WTC11 (cell line): ENCODE results near the gene TAS2R16. TPM values are rescaled to one million over a fixed set of nuclear protein-coding genes. Genes with fewer than 3 reads are reported as not detected.

Source experiments
- ATAC-seq: fragments of 200-7000 bp; cut with Tn5 transposase; 2 replicates; pipeline ENCODE4 v1.10.0; 2021; ENCODE audit warnings: mild to moderate bottlenecking, moderate library complexity
- CTCF ChIA-PET: fragments of 300-600 bp; sonication (Branson Sonifier 250); formaldehyde crosslinking; loops from one replicate; lab custom pipeline; 2021; ENCODE audit warnings: antibody characterized with exemption; lab: Charles Lee
- POLR2A ChIA-PET: fragments of 350-600 bp; sonication (Branson Sonifier 250); formaldehyde crosslinking; loops from one replicate; lab custom pipeline; 2021; ENCODE audit warnings: antibody characterized with exemption; lab: Charles Lee
- DNase-seq: peaks from one replicate; pipeline ENCODE4 v3.0.0; 2021; ENCODE audit warnings: low spot score
- H3K27ac Mint-ChIP-seq: 2 replicates; pipeline ENCODE4 v1.8.0; 2021; ENCODE audit warnings: mixed read lengths
- H3K27me3 Mint-ChIP-seq: 2 replicates; pipeline ENCODE4 v1.8.0; 2021; ENCODE audit warnings: low read depth, mild to moderate bottlenecking, moderate library complexity, mixed read lengths
- H3K36me3 Mint-ChIP-seq: 2 replicates; pipeline ENCODE4 v1.8.0; 2021; ENCODE audit warnings: mixed read lengths
- H3K4me1 Mint-ChIP-seq: 2 replicates; pipeline ENCODE4 v1.8.0; 2022; ENCODE audit warnings: mixed read lengths
- H3K4me3 Mint-ChIP-seq: 2 replicates; pipeline ENCODE4 v1.8.0; 2021; ENCODE audit warnings: mild to moderate bottlenecking, moderate library complexity, mixed read lengths
- H3K9me3 Mint-ChIP-seq: 2 replicates; pipeline ENCODE4 v1.8.0; 2021; ENCODE audit warnings: mixed read lengths
- CBFB ChIP-seq: sonication (generic); formaldehyde crosslinking; IDR thresholded peaks from 2 replicates; pipeline ENCODE4 v1.8.1; 2022; ENCODE audit warnings: mild to moderate bottlenecking, low read depth, missing genetic modification reagents
- CREB1 ChIP-seq: sonication (generic); formaldehyde crosslinking; IDR thresholded peaks from 2 replicates; pipeline ENCODE4 v1.8.0; 2023; ENCODE audit warnings: mild to moderate bottlenecking, missing genetic modification reagents
- CREM ChIP-seq: sonication (generic); formaldehyde crosslinking; IDR thresholded peaks from 2 replicates; pipeline ENCODE4 v1.8.1; 2022; ENCODE audit warnings: mild to moderate bottlenecking, missing genetic modification reagents, moderate library complexity
- ETV6 ChIP-seq: sonication (generic); formaldehyde crosslinking; IDR thresholded peaks from 2 replicates; pipeline ENCODE4 v1.8.1; 2022; ENCODE audit warnings: mild to moderate bottlenecking, missing genetic modification reagents
- FOXK1 ChIP-seq: sonication (generic); formaldehyde crosslinking; IDR thresholded peaks from 2 replicates; pipeline ENCODE4 v1.8.0; 2022; ENCODE audit warnings: mild to moderate bottlenecking, moderate library complexity, missing genetic modification reagents
- JUN ChIP-seq: sonication (generic); formaldehyde crosslinking; IDR thresholded peaks from 2 replicates; pipeline ENCODE4 v1.8.0; 2023; ENCODE audit warnings: mild to moderate bottlenecking, missing genetic modification reagents
- MYBL2 ChIP-seq: sonication (generic); formaldehyde crosslinking; IDR thresholded peaks from 2 replicates; pipeline ENCODE4 v1.8.1; 2023; ENCODE audit warnings: mild to moderate bottlenecking, moderate library complexity, missing genetic modification reagents
- NR2C2 ChIP-seq: sonication (generic); formaldehyde crosslinking; IDR thresholded peaks from 2 replicates; pipeline ENCODE4 v1.8.0; 2022; ENCODE audit warnings: mild to moderate bottlenecking, missing genetic modification reagents
- RELA ChIP-seq: sonication (generic); formaldehyde crosslinking; IDR thresholded peaks from 2 replicates; pipeline ENCODE4 v1.8.1; 2022; ENCODE audit warnings: missing genetic modification reagents, mild to moderate bottlenecking, borderline replicate concordance
- RORB ChIP-seq: fragments of 250-450 bp; sonication (Bioruptor Pico); IDR thresholded peaks from 2 replicates; pipeline ENCODE4 v1.9.0; 2021; ENCODE audit warnings: mild to moderate bottlenecking
- SMAD3 ChIP-seq: sonication (generic); formaldehyde crosslinking; IDR thresholded peaks from 2 replicates; pipeline ENCODE4 v1.8.0; 2022; ENCODE audit warnings: missing genetic modification reagents, mild to moderate bottlenecking, borderline replicate concordance
- SOX15 ChIP-seq: fragments of 250-450 bp; sonication (Bioruptor Pico); IDR thresholded peaks from 2 replicates; pipeline ENCODE4 v1.9.0; 2021; ENCODE audit warnings: mild to moderate bottlenecking
- TCF7 ChIP-seq: sonication (generic); formaldehyde crosslinking; IDR thresholded peaks from 2 replicates; pipeline ENCODE4 v1.8.0; 2022; ENCODE audit warnings: mild to moderate bottlenecking, low read depth, missing genetic modification reagents, moderate library complexity
- TEAD4 ChIP-seq: sonication (generic); formaldehyde crosslinking; IDR thresholded peaks from 2 replicates; pipeline ENCODE4 v1.8.0; 2022; ENCODE audit warnings: mild to moderate bottlenecking, missing genetic modification reagents
- ZNF121 ChIP-seq: sonication (generic); formaldehyde crosslinking; IDR thresholded peaks from 2 replicates; pipeline ENCODE4 v1.8.0; 2023; ENCODE audit warnings: missing genetic modification reagents
- total RNA-seq: library from RNA; stranded (reverse); gene quantifications from 3 replicates; pipeline ENCODE4 v1.2.3, GENCODE V29; 2021
- TF ChIP-seq, protein P1 (sequence below): sonication (generic); formaldehyde crosslinking; IDR thresholded peaks from 2 replicates; pipeline ENCODE4 v1.8.1; 2023; ENCODE audit warnings: mild to moderate bottlenecking, missing genetic modification reagents, borderline replicate concordance
- TF ChIP-seq, protein P2 (sequence below): fragments of 200-600 bp; IDR thresholded peaks from 2 replicates; pipeline ENCODE4 v1.8.0; 2022; ENCODE audit warnings: antibody characterized with exemption
- TF ChIP-seq, protein P3 (sequence below): sonication (generic); formaldehyde crosslinking; IDR thresholded peaks from 2 replicates; pipeline ENCODE4 v1.8.0; 2022; ENCODE audit warnings: missing genetic modification reagents
- TF ChIP-seq, protein P4 (sequence below): sonication (generic); formaldehyde crosslinking; IDR thresholded peaks from 2 replicates; pipeline ENCODE4 v1.8.0; 2022; ENCODE audit warnings: mild to moderate bottlenecking, missing genetic modification reagents
- TF ChIP-seq, protein P5 (sequence below): sonication (generic); formaldehyde crosslinking; IDR thresholded peaks from 2 replicates; pipeline ENCODE4 v1.8.1; 2023; ENCODE audit warnings: mild to moderate bottlenecking, missing genetic modification reagents, moderate library complexity
- TF ChIP-seq, protein P6 (sequence below): sonication (generic); formaldehyde crosslinking; IDR thresholded peaks from 2 replicates; pipeline ENCODE4 v1.8.1; 2022; ENCODE audit warnings: mild to moderate bottlenecking, missing genetic modification reagents, moderate library complexity, borderline replicate concordance

TAS2R16 gene
- total RNA-seq, 1 experiment from 2014 or later, result not detected

DNA sequence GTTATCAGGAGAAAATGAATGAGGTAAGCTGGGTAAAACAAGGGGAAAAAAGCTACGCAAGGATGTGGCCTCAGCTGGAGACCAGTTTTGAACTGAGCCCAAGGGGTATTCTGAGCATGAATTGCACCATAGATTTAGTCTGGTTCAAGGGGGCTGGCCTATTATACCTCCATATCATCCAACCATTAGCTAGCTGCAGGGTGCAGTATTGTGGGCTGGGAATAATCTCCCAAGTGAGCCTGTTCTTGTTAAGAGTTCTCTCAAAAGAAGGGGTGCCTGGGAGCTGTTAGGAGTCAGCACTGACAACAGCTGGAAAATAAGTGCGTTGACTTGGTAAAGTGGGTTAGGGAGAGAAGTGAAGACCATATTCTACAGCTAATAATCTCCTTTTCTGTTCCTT is 8.0 kb downstream of the TAS2R16 start:
- Mint-ChIP-seq H3K4me1 (peaks cover 17% of the 10 kb centered on the region), H3K27me3 (no peaks in the 10 kb centered on the region), H3K36me3 (no peaks in the 10 kb centered on the region), H3K27ac (no peak overlapping the region), H3K9me3 (no peaks in the 10 kb centered on the region), H3K4me3 (no peak overlapping the region)
- CTCF ChIA-PET, result no interaction called here
- TF ChIP-seq ZNF121, result no peak
- TF ChIP-seq, protein P1, sequence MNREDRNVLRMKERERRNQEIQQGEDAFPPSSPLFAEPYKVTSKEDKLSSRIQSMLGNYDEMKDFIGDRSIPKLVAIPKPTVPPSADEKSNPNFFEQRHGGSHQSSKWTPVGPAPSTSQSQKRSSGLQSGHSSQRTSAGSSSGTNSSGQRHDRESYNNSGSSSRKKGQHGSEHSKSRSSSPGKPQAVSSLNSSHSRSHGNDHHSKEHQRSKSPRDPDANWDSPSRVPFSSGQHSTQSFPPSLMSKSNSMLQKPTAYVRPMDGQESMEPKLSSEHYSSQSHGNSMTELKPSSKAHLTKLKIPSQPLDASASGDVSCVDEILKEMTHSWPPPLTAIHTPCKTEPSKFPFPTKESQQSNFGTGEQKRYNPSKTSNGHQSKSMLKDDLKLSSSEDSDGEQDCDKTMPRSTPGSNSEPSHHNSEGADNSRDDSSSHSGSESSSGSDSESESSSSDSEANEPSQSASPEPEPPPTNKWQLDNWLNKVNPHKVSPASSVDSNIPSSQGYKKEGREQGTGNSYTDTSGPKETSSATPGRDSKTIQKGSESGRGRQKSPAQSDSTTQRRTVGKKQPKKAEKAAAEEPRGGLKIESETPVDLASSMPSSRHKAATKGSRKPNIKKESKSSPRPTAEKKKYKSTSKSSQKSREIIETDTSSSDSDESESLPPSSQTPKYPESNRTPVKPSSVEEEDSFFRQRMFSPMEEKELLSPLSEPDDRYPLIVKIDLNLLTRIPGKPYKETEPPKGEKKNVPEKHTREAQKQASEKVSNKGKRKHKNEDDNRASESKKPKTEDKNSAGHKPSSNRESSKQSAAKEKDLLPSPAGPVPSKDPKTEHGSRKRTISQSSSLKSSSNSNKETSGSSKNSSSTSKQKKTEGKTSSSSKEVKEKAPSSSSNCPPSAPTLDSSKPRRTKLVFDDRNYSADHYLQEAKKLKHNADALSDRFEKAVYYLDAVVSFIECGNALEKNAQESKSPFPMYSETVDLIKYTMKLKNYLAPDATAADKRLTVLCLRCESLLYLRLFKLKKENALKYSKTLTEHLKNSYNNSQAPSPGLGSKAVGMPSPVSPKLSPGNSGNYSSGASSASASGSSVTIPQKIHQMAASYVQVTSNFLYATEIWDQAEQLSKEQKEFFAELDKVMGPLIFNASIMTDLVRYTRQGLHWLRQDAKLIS (CRISPR knock-in tag), result no peak
- no peak for TF ChIP-seq RORB (CRISPR knock-in tag)
- TF ChIP-seq CREM (CRISPR knock-in tag), result no peak
- TF ChIP-seq, protein P2, sequence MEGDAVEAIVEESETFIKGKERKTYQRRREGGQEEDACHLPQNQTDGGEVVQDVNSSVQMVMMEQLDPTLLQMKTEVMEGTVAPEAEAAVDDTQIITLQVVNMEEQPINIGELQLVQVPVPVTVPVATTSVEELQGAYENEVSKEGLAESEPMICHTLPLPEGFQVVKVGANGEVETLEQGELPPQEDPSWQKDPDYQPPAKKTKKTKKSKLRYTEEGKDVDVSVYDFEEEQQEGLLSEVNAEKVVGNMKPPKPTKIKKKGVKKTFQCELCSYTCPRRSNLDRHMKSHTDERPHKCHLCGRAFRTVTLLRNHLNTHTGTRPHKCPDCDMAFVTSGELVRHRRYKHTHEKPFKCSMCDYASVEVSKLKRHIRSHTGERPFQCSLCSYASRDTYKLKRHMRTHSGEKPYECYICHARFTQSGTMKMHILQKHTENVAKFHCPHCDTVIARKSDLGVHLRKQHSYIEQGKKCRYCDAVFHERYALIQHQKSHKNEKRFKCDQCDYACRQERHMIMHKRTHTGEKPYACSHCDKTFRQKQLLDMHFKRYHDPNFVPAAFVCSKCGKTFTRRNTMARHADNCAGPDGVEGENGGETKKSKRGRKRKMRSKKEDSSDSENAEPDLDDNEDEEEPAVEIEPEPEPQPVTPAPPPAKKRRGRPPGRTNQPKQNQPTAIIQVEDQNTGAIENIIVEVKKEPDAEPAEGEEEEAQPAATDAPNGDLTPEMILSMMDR, result no peak
- TF ChIP-seq, protein P3, sequence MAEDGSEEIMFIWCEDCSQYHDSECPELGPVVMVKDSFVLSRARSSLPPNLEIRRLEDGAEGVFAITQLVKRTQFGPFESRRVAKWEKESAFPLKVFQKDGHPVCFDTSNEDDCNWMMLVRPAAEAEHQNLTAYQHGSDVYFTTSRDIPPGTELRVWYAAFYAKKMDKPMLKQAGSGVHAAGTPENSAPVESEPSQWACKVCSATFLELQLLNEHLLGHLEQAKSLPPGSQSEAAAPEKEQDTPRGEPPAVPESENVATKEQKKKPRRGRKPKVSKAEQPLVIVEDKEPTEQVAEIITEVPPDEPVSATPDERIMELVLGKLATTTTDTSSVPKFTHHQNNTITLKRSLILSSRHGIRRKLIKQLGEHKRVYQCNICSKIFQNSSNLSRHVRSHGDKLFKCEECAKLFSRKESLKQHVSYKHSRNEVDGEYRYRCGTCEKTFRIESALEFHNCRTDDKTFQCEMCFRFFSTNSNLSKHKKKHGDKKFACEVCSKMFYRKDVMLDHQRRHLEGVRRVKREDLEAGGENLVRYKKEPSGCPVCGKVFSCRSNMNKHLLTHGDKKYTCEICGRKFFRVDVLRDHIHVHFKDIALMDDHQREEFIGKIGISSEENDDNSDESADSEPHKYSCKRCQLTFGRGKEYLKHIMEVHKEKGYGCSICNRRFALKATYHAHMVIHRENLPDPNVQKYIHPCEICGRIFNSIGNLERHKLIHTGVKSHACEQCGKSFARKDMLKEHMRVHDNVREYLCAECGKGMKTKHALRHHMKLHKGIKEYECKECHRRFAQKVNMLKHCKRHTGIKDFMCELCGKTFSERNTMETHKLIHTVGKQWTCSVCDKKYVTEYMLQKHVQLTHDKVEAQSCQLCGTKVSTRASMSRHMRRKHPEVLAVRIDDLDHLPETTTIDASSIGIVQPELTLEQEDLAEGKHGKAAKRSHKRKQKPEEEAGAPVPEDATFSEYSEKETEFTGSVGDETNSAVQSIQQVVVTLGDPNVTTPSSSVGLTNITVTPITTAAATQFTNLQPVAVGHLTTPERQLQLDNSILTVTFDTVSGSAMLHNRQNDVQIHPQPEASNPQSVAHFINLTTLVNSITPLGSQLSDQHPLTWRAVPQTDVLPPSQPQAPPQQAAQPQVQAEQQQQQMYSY, result no peak
- peak; percentile 51 for ATAC-seq
- DNase-seq, result no peak
- POLR2A ChIA-PET, result no interaction called here

DNA sequence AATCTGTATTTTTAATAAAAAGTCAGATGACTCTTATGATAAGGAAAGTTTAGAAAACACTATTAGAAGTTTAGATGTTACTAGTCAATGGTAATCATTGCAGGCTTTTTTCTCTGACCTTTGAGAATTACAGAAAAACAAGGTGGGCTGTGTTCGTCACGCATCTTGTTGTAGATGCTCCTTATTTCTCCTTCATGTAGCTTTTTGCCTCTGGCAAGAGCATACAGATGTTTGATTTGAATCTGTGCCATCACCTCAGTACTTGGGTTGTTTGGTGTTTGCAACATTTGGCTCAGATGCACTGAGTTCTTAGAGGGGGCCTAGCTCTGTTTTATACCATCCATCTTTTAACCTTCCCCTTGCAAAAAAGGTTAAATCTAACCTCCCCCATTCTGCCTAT is 11.5 kb downstream of the TAS2R16 start:
- no peak for ATAC-seq

More for the DNA sequence above, 11.5 kb downstream of the TAS2R16 start:
- CTCF ChIA-PET, result no interaction called here
- TF ChIP-seq SOX15 (CRISPR knock-in tag) (no peak), TEAD4 (CRISPR knock-in tag) (no peak), JUN (CRISPR knock-in tag) (no peak), CBFB (no peak), SMAD3 (no peak), NR2C2 (no peak), CREB1 (CRISPR knock-in tag) (no peak), CREM (CRISPR knock-in tag) (no peak), RELA (CRISPR knock-in tag) (no peak), ETV6 (CRISPR knock-in tag) (no peak), MYBL2 (CRISPR knock-in tag) (no peak), FOXK1 (CRISPR knock-in tag) (no peak), TCF7 (CRISPR knock-in tag) (no peak)
- TF ChIP-seq, protein P4, sequence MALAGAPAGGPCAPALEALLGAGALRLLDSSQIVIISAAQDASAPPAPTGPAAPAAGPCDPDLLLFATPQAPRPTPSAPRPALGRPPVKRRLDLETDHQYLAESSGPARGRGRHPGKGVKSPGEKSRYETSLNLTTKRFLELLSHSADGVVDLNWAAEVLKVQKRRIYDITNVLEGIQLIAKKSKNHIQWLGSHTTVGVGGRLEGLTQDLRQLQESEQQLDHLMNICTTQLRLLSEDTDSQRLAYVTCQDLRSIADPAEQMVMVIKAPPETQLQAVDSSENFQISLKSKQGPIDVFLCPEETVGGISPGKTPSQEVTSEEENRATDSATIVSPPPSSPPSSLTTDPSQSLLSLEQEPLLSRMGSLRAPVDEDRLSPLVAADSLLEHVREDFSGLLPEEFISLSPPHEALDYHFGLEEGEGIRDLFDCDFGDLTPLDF (CRISPR knock-in tag), result no peak
- TF ChIP-seq, protein P5, sequence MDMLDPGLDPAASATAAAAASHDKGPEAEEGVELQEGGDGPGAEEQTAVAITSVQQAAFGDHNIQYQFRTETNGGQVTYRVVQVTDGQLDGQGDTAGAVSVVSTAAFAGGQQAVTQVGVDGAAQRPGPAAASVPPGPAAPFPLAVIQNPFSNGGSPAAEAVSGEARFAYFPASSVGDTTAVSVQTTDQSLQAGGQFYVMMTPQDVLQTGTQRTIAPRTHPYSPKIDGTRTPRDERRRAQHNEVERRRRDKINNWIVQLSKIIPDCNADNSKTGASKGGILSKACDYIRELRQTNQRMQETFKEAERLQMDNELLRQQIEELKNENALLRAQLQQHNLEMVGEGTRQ (CRISPR knock-in tag), result no peak
- TF ChIP-seq, protein P6, sequence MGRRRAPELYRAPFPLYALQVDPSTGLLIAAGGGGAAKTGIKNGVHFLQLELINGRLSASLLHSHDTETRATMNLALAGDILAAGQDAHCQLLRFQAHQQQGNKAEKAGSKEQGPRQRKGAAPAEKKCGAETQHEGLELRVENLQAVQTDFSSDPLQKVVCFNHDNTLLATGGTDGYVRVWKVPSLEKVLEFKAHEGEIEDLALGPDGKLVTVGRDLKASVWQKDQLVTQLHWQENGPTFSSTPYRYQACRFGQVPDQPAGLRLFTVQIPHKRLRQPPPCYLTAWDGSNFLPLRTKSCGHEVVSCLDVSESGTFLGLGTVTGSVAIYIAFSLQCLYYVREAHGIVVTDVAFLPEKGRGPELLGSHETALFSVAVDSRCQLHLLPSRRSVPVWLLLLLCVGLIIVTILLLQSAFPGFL (CRISPR knock-in tag), result no peak
- TF ChIP-seq, all 79 proteins: peak for 0
- DNase-seq, result no peak
- no peaks in the 10 kb centered on the region for H3K9me3 Mint-ChIP-seq
- peaks cover 28% of the 10 kb centered on the region for H3K4me1 Mint-ChIP-seq
- POLR2A ChIA-PET, result no interaction called here
- no peaks in the 10 kb centered on the region for H3K36me3 Mint-ChIP-seq
- H3K27me3 Mint-ChIP-seq, result no peaks in the 10 kb centered on the region
- H3K27ac Mint-ChIP-seq, result no peak overlapping the region
- H3K4me3 Mint-ChIP-seq, result no peak overlapping the region
